OCI-LY3 (cell line): ENCODE measurements around the gene GRIK4.

Experiments
- CTCF ChIP-seq: fragments of 200-600, 300-600 bp; sonication (generic); IDR thresholded peaks from 2 replicates; pipeline ENCODE4 v1.5.1; 2014; ENCODE audit warnings: antibody characterized with exemption, low read length, low read depth
- EZH2phosphoT487 ChIP-seq: fragments of 200-600 bp; shearing (Covaris generic); IDR thresholded peaks from 2 replicates; pipeline ENCODE4 v1.6.1; 2018; ENCODE audit warnings: antibody characterized with exemption, mixed run types, low read depth

- TF ChIP-seq CTCF (no peak), EZH2phosphoT487 (no peak)
Observed at GRCh38 chr11:120853435-120853834, 341.9 kb downstream of the GRIK4 start.
